Stimulated activated CD4-positive, alpha-beta T cell treated with anti-CD3 and anti-CD28 coated beads, Interleukin-2, amount 100 ng/mL, for 48 hours (primary cell): ENCODE results near the gene IGF1R.

ENCODE experiments used
- DNase-seq, 2 donors: peaks; one replicate each; pipeline ENCODE4 v3.0.0-alpha.2; 2020

Gene IGF1R

GRCh38 chr15:98778960-98779359 is 130.6 kb downstream of the IGF1R start:
- no peak for DNase-seq

- DNase-seq: peak; percentile 75 to 77
Observed at GRCh38 chr15:98779463-98780071, 131.2 kb downstream of the IGF1R start.

- no peak for DNase-seq
Observed at GRCh38 chr15:98781838-98782237, 133.5 kb downstream of the IGF1R start.

- DNase-seq: no peak
Observed at GRCh38 chr15:98782801-98783200, 134.5 kb downstream of the IGF1R start.

GRCh38 chr15:98785431-98785806 is 137.1 kb downstream of the IGF1R start:
- no peak for DNase-seq

- no peak for DNase-seq
Observed at GRCh38 chr15:98785807-98786621, 137.7 kb downstream of the IGF1R start.

- DNase-seq: no peak
Observed at GRCh38 chr15:98786717-98787116, 138.4 kb downstream of the IGF1R start.

- no peak for DNase-seq
Observed at GRCh38 chr15:98787194-98787593, 138.9 kb downstream of the IGF1R start.

GRCh38 chr15:98787936-98788757 is 139.8 kb downstream of the IGF1R start:
- no peak for DNase-seq

GRCh38 chr15:98789020-98789419 is 140.7 kb downstream of the IGF1R start:
- no peak for DNase-seq

- no peak for DNase-seq
Observed at GRCh38 chr15:98790270-98790669, 141.9 kb downstream of the IGF1R start.

GRCh38 chr15:98791046-98791701 is 142.8 kb downstream of the IGF1R start:
- no peak for DNase-seq

GRCh38 chr15:98792117-98792516 is 143.8 kb downstream of the IGF1R start:
- no peak for DNase-seq

GRCh38 chr15:98794211-98794610 is 145.9 kb downstream of the IGF1R start:
- DNase-seq: no peak

- DNase-seq: no peak
Observed at GRCh38 chr15:98794748-98795147, 146.4 kb downstream of the IGF1R start.

GRCh38 chr15:98795980-98796379 is 147.6 kb downstream of the IGF1R start:
- no peak for DNase-seq

- DNase-seq: no peak
Observed at GRCh38 chr15:98796685-98797357, 148.5 kb downstream of the IGF1R start.

- DNase-seq: no peak
Observed at GRCh38 chr15:98798375-98798893, 150.1 kb downstream of the IGF1R start.

GRCh38 chr15:98799461-98800390 is 151.4 kb downstream of the IGF1R start:
- no peak for DNase-seq

GRCh38 chr15:98800437-98801233 is 152.3 kb downstream of the IGF1R start:
- no peak for DNase-seq
